GM12878 (cell line): Measurements from ENCODE around the gene TMPRSS4. TPM values are rescaled to one million over a fixed set of nuclear protein-coding genes. Genes with fewer than 3 reads are reported as not detected.

ENCODE experiments used
- ATAC-seq: fragments of 200-7000 bp; cut with Tn5 transposase; 3 replicates; pipeline ENCODE4 v1.9.1; 2020; ENCODE audit warnings: mild to moderate bottlenecking, moderate library complexity
- BruUV-seq: library from RNA; stranded (reverse); fragments of 400-500 nt; replicated peaks from 2 replicates; lab custom pipeline; 2021; lab: Mats Ljungman, UMichigan
- CTCF ChIA-PET: fragments of 300-600 bp; sonication (Branson Sonifier 250); formaldehyde crosslinking; extraction: SDS; loops from one replicate; lab custom pipeline; 2021; ENCODE audit warnings: inconsistent platforms; lab: Yijun Ruan, JAX
- POLR2A ChIA-PET: fragments of 350-600 bp; formaldehyde crosslinking; extraction: SDS; loops from one replicate; lab custom pipeline; 2021; ENCODE audit warnings: inconsistent platforms; lab: Charles Lee
- RAD21 ChIA-PET: fragments of 300-600 bp; sonication (Branson Sonifier 250); formaldehyde crosslinking; loops from one replicate; lab custom pipeline; 2023; ENCODE audit warnings: antibody characterized with exemption; ENCODE audit not compliant: unreplicated experiment; lab: Charles Lee
- SMC1A ChIA-PET: fragments of 300-600 bp; sonication (Branson Sonifier 250); formaldehyde crosslinking; loops from one replicate; lab custom pipeline; 2023; ENCODE audit not compliant: unreplicated experiment, uncharacterized antibody; lab: Charles Lee
- DNase-seq: peaks from one replicate; pipeline ENCODE4 v3.0.0-alpha.2; 2011; ENCODE audit warnings: low read depth, low spot score
- FAIRE-seq: peaks from 3 replicates; lab custom pipeline; 2011; peaks lifted over from hg19 to GRCh38; lab: Jason Lieb, UNC
- H2AFZ ChIP-seq: 2 replicates; pipeline ENCODE4 v1.6.0; 2011; ENCODE audit warnings: low read depth, low read length, control low read depth; ENCODE audit not compliant: control insufficient read depth
- H3K27ac ChIP-seq: 2 replicates; pipeline ENCODE4 v1.5.1; 2011; ENCODE audit warnings: control low read depth; ENCODE audit not compliant: control insufficient read depth, insufficient read depth
- H3K27me3 ChIP-seq, 2 experiments: replicated peaks in 1 of 2; 2 replicates each; pipeline versions ENCODE4 v1.6.0 to v1.6.1; 2011; ENCODE audit warnings: low read length in 1 of 2; ENCODE audit not compliant: control insufficient read depth in 2 of 2, insufficient read depth in 2 of 2
- H3K36me3 ChIP-seq, 2 experiments: 2 replicates each; pipeline ENCODE4 v1.5.1; 2011; ENCODE audit warnings: low read length in 1 of 2; ENCODE audit not compliant: control insufficient read depth in 2 of 2, insufficient read depth in 2 of 2
- H3K4me1 ChIP-seq: 2 replicates; pipeline ENCODE4 v1.6.1; 2011; ENCODE audit warnings: mild to moderate bottlenecking, low read length, moderate library complexity, mixed read lengths; ENCODE audit not compliant: control insufficient read depth, insufficient read depth
- H3K4me2 ChIP-seq: 2 replicates; pipeline ENCODE4 v1.6.0; 2011; ENCODE audit warnings: control low read depth; ENCODE audit not compliant: control insufficient read depth, insufficient read depth
- H3K4me3 ChIP-seq: fragments of 200-600 bp; sonication (generic); 2 replicates; pipeline ENCODE4 v1.5.1; 2016
- H3K79me2 ChIP-seq: 2 replicates; pipeline ENCODE4 v1.6.0; 2011; ENCODE audit warnings: low read length; ENCODE audit not compliant: control insufficient read depth, insufficient read depth
- H3K9ac ChIP-seq: 2 replicates; pipeline ENCODE4 v1.8.0; 2011; ENCODE audit warnings: low read length, control low read depth, mixed read lengths; ENCODE audit not compliant: control insufficient read depth, insufficient read depth
- H3K9me3 ChIP-seq: replicated peaks from 3 replicates; pipeline ENCODE4 v1.5.1; 2011; ENCODE audit warnings: mild to moderate bottlenecking, low read length; ENCODE audit not compliant: control insufficient read depth, insufficient read depth
- H4K20me1 ChIP-seq: 2 replicates; pipeline ENCODE4 v1.6.0; 2011; ENCODE audit not compliant: control insufficient read depth, insufficient read depth
- CBX3 ChIP-seq: fragments of 200-600 bp; sonication (generic); IDR thresholded peaks from 2 replicates; pipeline ENCODE4 v1.6.1; 2016; ENCODE audit warnings: low read depth, borderline replicate concordance
- CREM ChIP-seq: IDR thresholded peaks from 2 replicates; pipeline ENCODE4 v1.6.1; 2014; ENCODE audit warnings: antibody characterized with exemption, low read depth
- FOXM1 ChIP-seq: IDR thresholded peaks from 2 replicates; pipeline ENCODE4 v1.6.1; 2012; ENCODE audit warnings: low read depth, mild to moderate bottlenecking, inconsistent platforms, low read length, moderate library complexity
- JUND ChIP-seq: IDR thresholded peaks from 2 replicates; pipeline ENCODE4 v1.6.1; 2012; ENCODE audit warnings: low read depth, mild to moderate bottlenecking, low read length, improper control_type of control experiment, moderate library complexity
- KAT2A ChIP-seq: conservative IDR thresholded peaks from 2 replicates; pipeline ENCODE4 v1.6.1; 2011; ENCODE audit warnings: low read depth, low read length; ENCODE audit not compliant: control insufficient read depth
- LARP7 ChIP-seq: fragments of 450-650 bp; IDR thresholded peaks from 2 replicates; pipeline ENCODE4 v1.6.1; 2017; ENCODE audit warnings: mild to moderate bottlenecking
- MYB ChIP-seq: fragments of 150-350 bp; IDR thresholded peaks from 2 replicates; pipeline ENCODE4 v1.6.1; 2014; ENCODE audit warnings: mild to moderate bottlenecking, low read depth, low read length, borderline replicate concordance
- NFXL1 ChIP-seq: fragments of 450-650 bp; IDR thresholded peaks from 2 replicates; pipeline ENCODE4 v1.6.1; 2017; ENCODE audit warnings: antibody characterized with exemption, mild to moderate bottlenecking, borderline replicate concordance
- NFYB ChIP-seq: IDR thresholded peaks from 2 replicates; pipeline ENCODE4 v1.6.1; 2011; ENCODE audit warnings: low read depth, mild to moderate bottlenecking, low read length, improper control_type of control experiment, moderate library complexity; ENCODE audit not compliant: insufficient read depth
- REST ChIP-seq: IDR thresholded peaks from 2 replicates; pipeline ENCODE4 v1.6.1; 2012; ENCODE audit warnings: mild to moderate bottlenecking, low read depth, low read length
- SMARCA5 ChIP-seq: fragments of 450-650 bp; IDR thresholded peaks from 2 replicates; pipeline ENCODE4 v1.6.1; 2017; ENCODE audit warnings: mild to moderate bottlenecking
- WGBS: methylation state at CpG from one replicate; pipeline ENCODE4 v1.1.6; 2016; ENCODE audit warnings: low lambda C conversion rate; ENCODE audit not compliant: insufficient replicate concordance, insufficient coverage; ENCODE audit errors: missing lambda C conversion rate; 5-methylcytosine and 5-hydroxymethylcytosine counted together
- in situ Hi-C: fragments of 300-500 bp; cut with MboI; formaldehyde crosslinking; loops from 9 replicates; pipeline ENCODE4 v1.14.3; 2018; ENCODE audit warnings: mixed read lengths
- intact Hi-C: fragments of 100-400 bp; cut with micrococcal nuclease; formaldehyde crosslinking; loops from one replicate; pipeline ENCODE4 v1.14.2; 2022; ENCODE audit not compliant: unreplicated experiment
- polyA plus RNA-seq, 11 experiments: library from polyadenylated mRNA; depleted of rRNA in 4 of 11; unstranded in 6 of 11; stranded (reverse) in 5 of 11; fragments of >200 nt; fragmentation: Nextera tagmentation in 4 of 11; fragmentation: Illumina TruSeq in 1 of 11; extraction: Ambion mirVana in 4 of 11; extraction: Trizol in 1 of 11; gene quantifications; 1 replicate in 1 of 11; 2 replicates in 10 of 11; pipeline versions ENCODE4 v1.2.1 to v1.2.3, GENCODE V29; 2011 to 2016; ENCODE audit warnings: inconsistent platforms in 2 of 11, missing spikeins in 2 of 11, low read depth in 1 of 11
- total RNA-seq, 4 experiments: library from RNA; depleted of rRNA in 3 of 4; stranded (reverse); fragments of >200 nt in 3 of 4; fragmentation: Illumina TruSeq in 1 of 4; extraction: Trizol in 1 of 4; gene quantifications; 2 replicates each; pipeline versions ENCODE4 v1.2.1 to v1.2.3, GENCODE V29; 2013 to 2021
- TF ChIP-seq, protein P1 (sequence below): IDR thresholded peaks from 2 replicates; pipeline ENCODE4 v1.6.1; 2011; ENCODE audit warnings: borderline replicate concordance, low read depth, mild to moderate bottlenecking, moderate library complexity, low read length; ENCODE audit not compliant: insufficient read depth, poor library complexity, severe bottlenecking
- TF ChIP-seq, protein P2 (sequence below): fragments of 450-650 bp; IDR thresholded peaks from 2 replicates; pipeline ENCODE4 v1.6.1; 2017; ENCODE audit warnings: mild to moderate bottlenecking, moderate library complexity

The TMPRSS4 gene
- total and polyA plus RNA-seq, 10 of the 15 experiments (the other 5 are each of a cell fraction or from before 2014, with no cell fraction given) = 0.14 to 0.26 TPM; not detected in 8

GRCh38 chr11:118163494-118163893 lies 86.6 kb downstream of the TMPRSS4 start (continued):
- TF ChIP-seq, protein P1, sequence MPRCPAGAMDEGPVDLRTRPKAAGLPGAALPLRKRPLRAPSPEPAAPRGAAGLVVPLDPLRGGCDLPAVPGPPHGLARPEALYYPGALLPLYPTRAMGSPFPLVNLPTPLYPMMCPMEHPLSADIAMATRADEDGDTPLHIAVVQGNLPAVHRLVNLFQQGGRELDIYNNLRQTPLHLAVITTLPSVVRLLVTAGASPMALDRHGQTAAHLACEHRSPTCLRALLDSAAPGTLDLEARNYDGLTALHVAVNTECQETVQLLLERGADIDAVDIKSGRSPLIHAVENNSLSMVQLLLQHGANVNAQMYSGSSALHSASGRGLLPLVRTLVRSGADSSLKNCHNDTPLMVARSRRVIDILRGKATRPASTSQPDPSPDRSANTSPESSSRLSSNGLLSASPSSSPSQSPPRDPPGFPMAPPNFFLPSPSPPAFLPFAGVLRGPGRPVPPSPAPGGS = no peak
- no peak for TF ChIP-seq CBX3
- TF ChIP-seq, protein P2, sequence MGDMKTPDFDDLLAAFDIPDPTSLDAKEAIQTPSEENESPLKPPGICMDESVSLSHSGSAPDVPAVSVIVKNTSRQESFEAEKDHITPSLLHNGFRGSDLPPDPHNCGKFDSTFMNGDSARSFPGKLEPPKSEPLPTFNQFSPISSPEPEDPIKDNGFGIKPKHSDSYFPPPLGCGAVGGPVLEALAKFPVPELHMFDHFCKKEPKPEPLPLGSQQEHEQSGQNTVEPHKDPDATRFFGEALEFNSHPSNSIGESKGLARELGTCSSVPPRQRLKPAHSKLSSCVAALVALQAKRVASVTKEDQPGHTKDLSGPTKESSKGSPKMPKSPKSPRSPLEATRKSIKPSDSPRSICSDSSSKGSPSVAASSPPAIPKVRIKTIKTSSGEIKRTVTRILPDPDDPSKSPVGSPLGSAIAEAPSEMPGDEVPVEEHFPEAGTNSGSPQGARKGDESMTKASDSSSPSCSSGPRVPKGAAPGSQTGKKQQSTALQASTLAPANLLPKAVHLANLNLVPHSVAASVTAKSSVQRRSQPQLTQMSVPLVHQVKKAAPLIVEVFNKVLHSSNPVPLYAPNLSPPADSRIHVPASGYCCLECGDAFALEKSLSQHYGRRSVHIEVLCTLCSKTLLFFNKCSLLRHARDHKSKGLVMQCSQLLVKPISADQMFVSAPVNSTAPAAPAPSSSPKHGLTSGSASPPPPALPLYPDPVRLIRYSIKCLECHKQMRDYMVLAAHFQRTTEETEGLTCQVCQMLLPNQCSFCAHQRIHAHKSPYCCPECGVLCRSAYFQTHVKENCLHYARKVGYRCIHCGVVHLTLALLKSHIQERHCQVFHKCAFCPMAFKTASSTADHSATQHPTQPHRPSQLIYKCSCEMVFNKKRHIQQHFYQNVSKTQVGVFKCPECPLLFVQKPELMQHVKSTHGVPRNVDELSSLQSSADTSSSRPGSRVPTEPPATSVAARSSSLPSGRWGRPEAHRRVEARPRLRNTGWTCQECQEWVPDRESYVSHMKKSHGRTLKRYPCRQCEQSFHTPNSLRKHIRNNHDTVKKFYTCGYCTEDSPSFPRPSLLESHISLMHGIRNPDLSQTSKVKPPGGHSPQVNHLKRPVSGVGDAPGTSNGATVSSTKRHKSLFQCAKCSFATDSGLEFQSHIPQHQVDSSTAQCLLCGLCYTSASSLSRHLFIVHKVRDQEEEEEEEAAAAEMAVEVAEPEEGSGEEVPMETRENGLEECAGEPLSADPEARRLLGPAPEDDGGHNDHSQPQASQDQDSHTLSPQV = no peak
- no peak for TF ChIP-seq JUND

DNA sequence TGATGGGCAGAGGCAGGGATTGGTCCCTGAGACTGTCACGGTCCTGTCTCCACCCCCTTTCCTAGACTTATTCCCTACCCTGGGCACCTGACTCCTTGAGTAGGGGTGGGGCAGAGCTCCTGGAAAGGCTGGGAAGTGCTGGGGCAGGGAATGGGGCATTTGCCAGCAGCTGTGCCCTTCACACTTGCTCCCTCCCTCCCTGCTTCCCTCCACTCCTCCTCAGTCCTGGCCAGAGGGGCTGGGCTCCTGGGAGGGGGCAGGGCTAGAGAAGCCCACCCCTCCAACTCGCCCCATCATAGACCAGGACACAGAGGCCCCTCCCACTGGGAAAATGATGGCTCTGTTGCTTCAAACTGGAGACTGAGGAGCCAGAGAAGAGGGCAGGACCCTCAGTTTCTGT lies 88.0 kb downstream of the TMPRSS4 start:
- TF ChIP-seq SMARCA5 = no peak
- TF ChIP-seq REST = no peak
- TF ChIP-seq NFYB = no peak
- TF ChIP-seq KAT2A = no peak
- TF ChIP-seq FOXM1 = no peak
- no peak for TF ChIP-seq CREM
- TF ChIP-seq MYB = no peak
- no peak for TF ChIP-seq NFXL1
- TF ChIP-seq LARP7 = no peak

More for the DNA sequence above, 88.0 kb downstream of the TMPRSS4 start:
- H3K9ac ChIP-seq = no peak overlapping the region
- no peaks in the 10 kb centered on the region for H4K20me1 ChIP-seq
- DNase-seq (no peak), FAIRE-seq (no peak), ATAC-seq (no peak)
- ChIA-PET RAD21 (no interaction called here), POLR2A (no interaction called here), CTCF (no interaction called here), SMC1A (no interaction called here)
- H3K36me3 ChIP-seq = no peaks in the 10 kb centered on the region
- in situ Hi-C loops = no loop called here
- BruUV-seq = no TSS peak
- no peaks in the 10 kb centered on the region for H3K4me1 ChIP-seq
- no peak overlapping the region for H2AFZ ChIP-seq
- no peak overlapping the region for H3K27ac ChIP-seq
- WGBS = 0% methylated on average over 2 of the region's 2 CpGs
- H3K9me3 ChIP-seq = no peaks in the 10 kb centered on the region
- peaks cover 1 to 3% of the 10 kb centered on the region in 2 experiments; a peak in 3 of 4 replicates for H3K27me3 ChIP-seq
- H3K4me2 ChIP-seq = no peak overlapping the region
- no peak overlapping the region for H3K4me3 ChIP-seq
- H3K79me2 ChIP-seq = no peaks in the 10 kb centered on the region
- intact Hi-C loops = no loop called here
